ENCODE results near the gene VSX2.

DNA sequence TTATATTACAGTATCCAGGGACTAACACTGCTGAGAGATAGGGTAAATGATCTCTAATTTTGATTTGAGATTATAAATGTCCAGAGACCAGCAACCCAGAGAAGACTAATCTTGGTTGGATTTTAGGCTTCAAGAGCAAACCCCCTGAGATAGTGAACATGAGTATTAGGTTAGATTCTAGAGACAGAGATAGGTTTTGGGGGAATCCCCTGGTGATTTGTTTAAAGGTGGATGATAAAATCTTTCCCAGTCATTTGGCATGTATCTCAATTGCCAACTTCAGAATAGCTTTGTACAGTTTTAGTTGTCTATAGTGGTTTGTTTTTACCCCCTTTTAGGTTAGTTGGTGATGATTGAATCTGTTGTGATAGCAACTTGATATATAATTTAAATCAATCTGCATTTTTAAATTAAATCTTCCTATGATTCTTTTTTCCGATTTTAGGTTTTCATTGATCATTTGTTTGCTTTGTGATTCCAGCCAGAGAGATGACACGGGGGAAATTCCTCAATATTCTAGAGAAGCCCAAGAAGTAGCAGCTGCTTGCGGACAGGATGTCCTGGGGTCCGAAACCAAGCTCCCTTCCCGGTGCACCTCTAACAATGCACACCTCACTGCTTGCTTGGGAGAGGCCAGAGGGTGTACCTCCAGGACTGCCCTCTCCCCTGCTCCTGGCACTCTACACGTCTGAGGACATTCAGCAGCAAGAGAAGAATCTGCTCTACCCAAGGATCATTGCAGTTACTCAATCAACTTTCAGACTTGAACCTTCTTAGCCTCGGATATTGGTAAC is 40.6 kb upstream of the VSX2 start:
- TF ChIP-seq CTCF (IDR thresholded peaks at IDR 0.05) (no peak), POLR2AphosphoS5 (IDR thresholded peaks at IDR 0.05) (no peak), POLR2A (IDR thresholded peaks at IDR 0.05) (no peak), EP300 (IDR thresholded peaks at IDR 0.05) (no peak)

Measured in sigmoid colon (tissue), 4 donors.